Measurements from ENCODE around the gene NAA15.

- TF ChIP-seq RNF2 (IDR thresholded peaks at IDR 0.05; ENCODE audit: borderline replicate concordance, low read depth, low read length, missing control alignments, poor library complexity, severe bottlenecking) = no peak
- TF ChIP-seq, protein P1, sequence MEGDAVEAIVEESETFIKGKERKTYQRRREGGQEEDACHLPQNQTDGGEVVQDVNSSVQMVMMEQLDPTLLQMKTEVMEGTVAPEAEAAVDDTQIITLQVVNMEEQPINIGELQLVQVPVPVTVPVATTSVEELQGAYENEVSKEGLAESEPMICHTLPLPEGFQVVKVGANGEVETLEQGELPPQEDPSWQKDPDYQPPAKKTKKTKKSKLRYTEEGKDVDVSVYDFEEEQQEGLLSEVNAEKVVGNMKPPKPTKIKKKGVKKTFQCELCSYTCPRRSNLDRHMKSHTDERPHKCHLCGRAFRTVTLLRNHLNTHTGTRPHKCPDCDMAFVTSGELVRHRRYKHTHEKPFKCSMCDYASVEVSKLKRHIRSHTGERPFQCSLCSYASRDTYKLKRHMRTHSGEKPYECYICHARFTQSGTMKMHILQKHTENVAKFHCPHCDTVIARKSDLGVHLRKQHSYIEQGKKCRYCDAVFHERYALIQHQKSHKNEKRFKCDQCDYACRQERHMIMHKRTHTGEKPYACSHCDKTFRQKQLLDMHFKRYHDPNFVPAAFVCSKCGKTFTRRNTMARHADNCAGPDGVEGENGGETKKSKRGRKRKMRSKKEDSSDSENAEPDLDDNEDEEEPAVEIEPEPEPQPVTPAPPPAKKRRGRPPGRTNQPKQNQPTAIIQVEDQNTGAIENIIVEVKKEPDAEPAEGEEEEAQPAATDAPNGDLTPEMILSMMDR (IDR thresholded peaks at IDR 0.05; ENCODE audit: control extremely low read depth in 1 of 3, insufficient read depth in 1 of 3, low read depth in 1 of 3, low read length in 3 of 3) = no peak
Observed at GRCh38 chr4:139402436-139402835, 101.1 kb downstream of the NAA15 start.

Measured in H1 (cell line).